PC-9 (cell line): ENCODE measurements around the gene SLC27A4. TPM values are rescaled to one million over a fixed set of nuclear protein-coding genes. Genes with fewer than 3 reads are reported as not detected.

Experiments
- BruUV-seq: library from RNA; stranded (reverse); fragments of 400-500 nt; replicated peaks from 2 replicates; lab custom pipeline; 2021; lab: Mats Ljungman, UMichigan
- CTCF ChIA-PET: fragments of 300-600 bp; sonication (Branson Sonifier 250); formaldehyde crosslinking; loops from one replicate; lab custom pipeline; 2022; ENCODE audit warnings: antibody characterized with exemption; lab: Charles Lee
- POLR2A ChIA-PET: fragments of 300-600 bp; sonication (Branson Sonifier 250); formaldehyde crosslinking; loops from one replicate; lab custom pipeline; 2022; ENCODE audit warnings: antibody characterized with exemption; ENCODE audit not compliant: unreplicated experiment; lab: Charles Lee
- DNase-seq, 2 experiments: peaks; one replicate each; pipeline versions ENCODE4 v3.0.0 to v3.0.0-alpha.2; 2015 to 2022; ENCODE audit warnings: mixed read lengths in 1 of 2
- H2AFZ ChIP-seq: fragments of 200-600 bp; sonication (generic); 2 replicates; pipeline ENCODE4 v1.8.1; 2017; ENCODE audit warnings: antibody characterized with exemption
- H3F3A ChIP-seq: fragments of 200-600 bp; sonication (generic); 2 replicates; pipeline ENCODE4 v1.8.1; 2017; ENCODE audit warnings: antibody characterized with exemption, mild to moderate bottlenecking, low read depth; ENCODE audit not compliant: insufficient read depth
- H3K27ac ChIP-seq: fragments of 200-600 bp; sonication (generic); 2 replicates; pipeline ENCODE4 v1.6.1; 2016; ENCODE audit warnings: mixed run types
- H3K27me3 ChIP-seq: fragments of 200-600 bp; sonication (generic); 2 replicates; pipeline ENCODE4 v1.6.1; 2016; ENCODE audit warnings: low read depth, mixed run types; ENCODE audit not compliant: insufficient read depth
- H3K36me3 ChIP-seq: fragments of 200-600 bp; sonication (generic); 2 replicates; pipeline ENCODE4 v1.6.1; 2016; ENCODE audit warnings: low read depth, mixed run types
- H3K4me1 ChIP-seq: fragments of 200-600 bp; sonication (generic); replicated peaks from 2 replicates; pipeline ENCODE4 v1.6.1; 2016; ENCODE audit warnings: mixed run types; ENCODE audit not compliant: insufficient read depth
- H3K4me2 ChIP-seq: fragments of 200-600 bp; sonication (generic); 2 replicates; pipeline ENCODE4 v1.6.1; 2017; ENCODE audit warnings: mixed run types
- H3K4me3 ChIP-seq: fragments of 200-600 bp; sonication (generic); 2 replicates; pipeline ENCODE4 v1.6.1; 2016; ENCODE audit warnings: mixed run types
- H3K79me2 ChIP-seq: fragments of 200-600 bp; sonication (generic); 2 replicates; pipeline ENCODE4 v1.6.1; 2017; ENCODE audit warnings: low read depth, mixed run types
- H3K9me2 ChIP-seq: fragments of 200-600 bp; sonication (generic); 2 replicates; pipeline ENCODE4 v1.8.1; 2017; ENCODE audit warnings: mild to moderate bottlenecking; ENCODE audit not compliant: insufficient read depth
- H3K9me3 ChIP-seq: fragments of 200-600 bp; sonication (generic); 2 replicates; pipeline ENCODE4 v1.8.1; 2016; ENCODE audit warnings: low read depth; ENCODE audit not compliant: insufficient read depth
- H4K20me1 ChIP-seq: fragments of 200-600 bp; sonication (generic); 2 replicates; pipeline ENCODE4 v1.8.1; 2017; ENCODE audit not compliant: insufficient read depth
- EZH2 ChIP-seq: fragments of 200-600 bp; sonication (generic); IDR thresholded peaks from 2 replicates; pipeline ENCODE4 v1.8.0; 2017; ENCODE audit warnings: antibody characterized with exemption, low read depth
- intact Hi-C: fragments of 100-400 bp; cut with micrococcal nuclease; formaldehyde crosslinking; loops from one replicate; pipeline ENCODE4 v1.10.0; 2022; ENCODE audit not compliant: unreplicated experiment
- total RNA-seq: library from RNA; stranded (reverse); gene quantifications from 2 replicates; pipeline ENCODE4 v1.2.3, GENCODE V29; 2021
- TF ChIP-seq, protein P1 (sequence below): fragments of 200-600 bp; sonication (generic); conservative IDR thresholded peaks from 2 replicates; pipeline ENCODE4 v1.6.1; 2017; ENCODE audit warnings: mixed run types, antibody characterized with exemption, mild to moderate bottlenecking, moderate library complexity

The SLC27A4 gene
- total RNA-seq, 1 experiment from 2014 or later, result 30.4 TPM

- Histone ChIP-seq H3K79me2 (peaks cover 13% of the 10 kb centered on the region), H3K36me3 (0 out of 2 replicates have a peak, but pooled peaks cover 7% of the 10 kb centered on the region), H3K27ac (no peak overlapping the region), H3K4me1 (peaks cover 8% of the 10 kb centered on the region; the same call in 1 of the 2 replicates), H3K9me2 (no peaks in the 10 kb centered on the region), H3F3A (peaks cover 12% of the 10 kb centered on the region; the same call in 1 of the 2 replicates), H3K4me3 (no peak overlapping the region), H4K20me1 (no peaks in the 10 kb centered on the region), H3K9me3 (no peaks in the 10 kb centered on the region), H3K4me2 (no peak overlapping the region), H3K27me3 (no peaks in the 10 kb centered on the region), H2AFZ (no peak overlapping the region)
- no TSS peak for BruUV-seq
- intact Hi-C loops, result loop anchor here (5.0 kb wide), 4 partner anchors 67 to 217 kb away; partner anchors contain the start of genes CIZ1, GOLGA2, PTGES2 and SWI5
- TF ChIP-seq, protein P1, sequence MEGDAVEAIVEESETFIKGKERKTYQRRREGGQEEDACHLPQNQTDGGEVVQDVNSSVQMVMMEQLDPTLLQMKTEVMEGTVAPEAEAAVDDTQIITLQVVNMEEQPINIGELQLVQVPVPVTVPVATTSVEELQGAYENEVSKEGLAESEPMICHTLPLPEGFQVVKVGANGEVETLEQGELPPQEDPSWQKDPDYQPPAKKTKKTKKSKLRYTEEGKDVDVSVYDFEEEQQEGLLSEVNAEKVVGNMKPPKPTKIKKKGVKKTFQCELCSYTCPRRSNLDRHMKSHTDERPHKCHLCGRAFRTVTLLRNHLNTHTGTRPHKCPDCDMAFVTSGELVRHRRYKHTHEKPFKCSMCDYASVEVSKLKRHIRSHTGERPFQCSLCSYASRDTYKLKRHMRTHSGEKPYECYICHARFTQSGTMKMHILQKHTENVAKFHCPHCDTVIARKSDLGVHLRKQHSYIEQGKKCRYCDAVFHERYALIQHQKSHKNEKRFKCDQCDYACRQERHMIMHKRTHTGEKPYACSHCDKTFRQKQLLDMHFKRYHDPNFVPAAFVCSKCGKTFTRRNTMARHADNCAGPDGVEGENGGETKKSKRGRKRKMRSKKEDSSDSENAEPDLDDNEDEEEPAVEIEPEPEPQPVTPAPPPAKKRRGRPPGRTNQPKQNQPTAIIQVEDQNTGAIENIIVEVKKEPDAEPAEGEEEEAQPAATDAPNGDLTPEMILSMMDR, result no peak
- no peak for TF ChIP-seq EZH2
- DNase-seq, result no peak
- POLR2A ChIA-PET, result no interaction called here
- CTCF ChIA-PET, result interaction anchor here (0.6 kb wide), 1 partner anchor 77 kb away, joined by 3 read pairs; the partner anchor contains the start of gene CERCAM
These were observed 3.5 kb downstream of the SLC27A4 start for GRCh38 chr9:128343855-128344254.

DNA sequence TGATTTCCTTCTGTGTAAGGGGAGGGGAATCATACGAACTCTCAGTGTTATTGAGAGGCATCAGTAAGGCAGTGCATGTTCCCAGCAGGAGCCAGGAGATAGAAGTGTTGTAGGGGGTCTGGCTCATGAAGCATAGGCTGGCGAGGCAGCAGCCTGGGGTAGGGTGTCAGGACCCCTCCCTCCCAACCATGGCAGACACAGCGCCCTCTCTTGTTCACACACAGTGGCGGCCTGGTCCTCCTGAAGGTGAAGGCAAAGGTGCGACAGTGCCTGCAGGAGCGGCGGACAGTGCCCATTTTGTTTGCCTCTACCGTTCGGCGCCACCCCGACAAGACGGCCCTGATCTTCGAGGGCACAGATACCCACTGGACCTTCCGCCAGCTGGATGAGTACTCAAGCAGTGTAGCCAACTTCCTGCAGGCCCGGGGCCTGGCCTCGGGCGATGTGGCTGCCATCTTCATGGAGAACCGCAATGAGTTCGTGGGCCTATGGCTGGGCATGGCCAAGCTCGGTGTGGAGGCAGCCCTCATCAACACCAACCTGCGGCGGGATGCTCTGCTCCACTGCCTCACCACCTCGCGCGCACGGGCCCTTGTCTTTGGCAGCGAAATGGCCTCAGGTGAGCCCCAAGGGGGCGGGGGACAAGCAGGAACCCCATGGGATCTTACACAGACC is 4.7 kb downstream of the SLC27A4 start:
- Histone ChIP-seq H3K4me1 (no peaks in the 10 kb centered on the region; the same call in 1 of the 2 replicates), H3K36me3 (0 out of 2 replicates have a peak, but pooled peaks cover 7% of the 10 kb centered on the region), H3K79me2 (peaks cover 13% of the 10 kb centered on the region), H3K9me3 (no peaks in the 10 kb centered on the region), H3K4me2 (no peak overlapping the region), H4K20me1 (no peaks in the 10 kb centered on the region), H3K9me2 (no peaks in the 10 kb centered on the region), H3K27ac (no peak overlapping the region), H3K27me3 (no peaks in the 10 kb centered on the region), H3K4me3 (no peak overlapping the region), H3F3A (peaks cover under 1% of the 10 kb centered on the region; the same call in 1 of the 2 replicates), H2AFZ (no peak overlapping the region)
- CTCF ChIA-PET, result no interaction called here
- TF ChIP-seq, protein P1, result no peak
- no peak for TF ChIP-seq EZH2
- no peak for DNase-seq
- BruUV-seq, result no TSS peak
- intact Hi-C loops, result loop anchor here (5.0 kb wide), 4 partner anchors 67 to 218 kb away; partner anchors contain the start of genes CIZ1, GOLGA2, PTGES2 and SWI5
- POLR2A ChIA-PET, result interaction anchor here (0.5 kb wide), 1 partner anchor 95 kb away, joined by 3 read pairs; no protein-coding TSS in a partner anchor

- TF ChIP-seq, protein P1, result no peak
- TF ChIP-seq EZH2, result no peak
- no peaks in the 10 kb centered on the region for H3F3A ChIP-seq
- H2AFZ ChIP-seq, result no peak overlapping the region
- no peak overlapping the region for H3K4me2 ChIP-seq
- intact Hi-C loops, result no loop called here
- ChIA-PET CTCF (no interaction called here), POLR2A (no interaction called here)
- no peaks in the 10 kb centered on the region for H3K4me1 ChIP-seq
- 0 out of 2 replicates have a peak, but pooled peaks cover 7% of the 10 kb centered on the region for H3K36me3 ChIP-seq
- H3K9me2 ChIP-seq, result no peaks in the 10 kb centered on the region
- H3K27me3 ChIP-seq, result no peaks in the 10 kb centered on the region
- no peak for DNase-seq
- no peaks in the 10 kb centered on the region for H4K20me1 ChIP-seq
- H3K79me2 ChIP-seq, result no peaks in the 10 kb centered on the region
- no peaks in the 10 kb centered on the region for H3K9me3 ChIP-seq
- no peak overlapping the region for H3K27ac ChIP-seq
- BruUV-seq, result no TSS peak
- no peak overlapping the region for H3K4me3 ChIP-seq
These were observed 8.8 kb downstream of the SLC27A4 start for GRCh38 chr9:128349125-128349524.
